Subcutaneous adipose tissue (tissue), 4 donors: ENCODE measurements around the gene ZBTB33. TPM values are rescaled to one million over a fixed set of nuclear protein-coding genes. Genes with fewer than 3 reads are reported as not detected.

Source experiments
- total RNA-seq, 4 donors: library from RNA; depleted of rRNA; stranded (reverse); fragments of >200 nt; gene quantifications; one replicate each; pipeline ENCODE4 v1.1.0, GENCODE V29; 2016
- TF ChIP-seq, protein P1 (sequence below): fragments of 450-650 bp; IDR thresholded peaks from one replicate; pipeline ENCODE4 v1.5.1; 2016; ENCODE audit warnings: low read depth, mild to moderate bottlenecking, control low read depth, antibody characterized with exemption, moderate library complexity

ZBTB33 gene
- total RNA-seq, 4 donors from 2014 or later: 10.5 to 22.0 (median 15.2) TPM

- TF ChIP-seq, protein P1, sequence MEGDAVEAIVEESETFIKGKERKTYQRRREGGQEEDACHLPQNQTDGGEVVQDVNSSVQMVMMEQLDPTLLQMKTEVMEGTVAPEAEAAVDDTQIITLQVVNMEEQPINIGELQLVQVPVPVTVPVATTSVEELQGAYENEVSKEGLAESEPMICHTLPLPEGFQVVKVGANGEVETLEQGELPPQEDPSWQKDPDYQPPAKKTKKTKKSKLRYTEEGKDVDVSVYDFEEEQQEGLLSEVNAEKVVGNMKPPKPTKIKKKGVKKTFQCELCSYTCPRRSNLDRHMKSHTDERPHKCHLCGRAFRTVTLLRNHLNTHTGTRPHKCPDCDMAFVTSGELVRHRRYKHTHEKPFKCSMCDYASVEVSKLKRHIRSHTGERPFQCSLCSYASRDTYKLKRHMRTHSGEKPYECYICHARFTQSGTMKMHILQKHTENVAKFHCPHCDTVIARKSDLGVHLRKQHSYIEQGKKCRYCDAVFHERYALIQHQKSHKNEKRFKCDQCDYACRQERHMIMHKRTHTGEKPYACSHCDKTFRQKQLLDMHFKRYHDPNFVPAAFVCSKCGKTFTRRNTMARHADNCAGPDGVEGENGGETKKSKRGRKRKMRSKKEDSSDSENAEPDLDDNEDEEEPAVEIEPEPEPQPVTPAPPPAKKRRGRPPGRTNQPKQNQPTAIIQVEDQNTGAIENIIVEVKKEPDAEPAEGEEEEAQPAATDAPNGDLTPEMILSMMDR: no peak
These were observed 26.2 kb upstream of the ZBTB33 start for GRCh38 chrX:120224388-120224787.

GRCh38 chrX:120228187-120228908 is 22.3 kb upstream of the ZBTB33 start:
- TF ChIP-seq, protein P1: no peak

GRCh38 chrX:120235284-120235683 is 15.3 kb upstream of the ZBTB33 start:
- TF ChIP-seq, protein P1: no peak

GRCh38 chrX:120236687-120237479 is 13.7 kb upstream of the ZBTB33 start:
- TF ChIP-seq, protein P1: no peak

- TF ChIP-seq, protein P1: no peak
These were observed 11.7 kb upstream of the ZBTB33 start for GRCh38 chrX:120238933-120239332.

- TF ChIP-seq, protein P1: no peak
These were observed 7.8 kb upstream of the ZBTB33 start for GRCh38 chrX:120242813-120243212.

GRCh38 chrX:120244395-120244734 is 6.2 kb upstream of the ZBTB33 start:
- TF ChIP-seq, protein P1: no peak
